ENCODE data around the gene CD93.

The CD93 gene

DNA sequence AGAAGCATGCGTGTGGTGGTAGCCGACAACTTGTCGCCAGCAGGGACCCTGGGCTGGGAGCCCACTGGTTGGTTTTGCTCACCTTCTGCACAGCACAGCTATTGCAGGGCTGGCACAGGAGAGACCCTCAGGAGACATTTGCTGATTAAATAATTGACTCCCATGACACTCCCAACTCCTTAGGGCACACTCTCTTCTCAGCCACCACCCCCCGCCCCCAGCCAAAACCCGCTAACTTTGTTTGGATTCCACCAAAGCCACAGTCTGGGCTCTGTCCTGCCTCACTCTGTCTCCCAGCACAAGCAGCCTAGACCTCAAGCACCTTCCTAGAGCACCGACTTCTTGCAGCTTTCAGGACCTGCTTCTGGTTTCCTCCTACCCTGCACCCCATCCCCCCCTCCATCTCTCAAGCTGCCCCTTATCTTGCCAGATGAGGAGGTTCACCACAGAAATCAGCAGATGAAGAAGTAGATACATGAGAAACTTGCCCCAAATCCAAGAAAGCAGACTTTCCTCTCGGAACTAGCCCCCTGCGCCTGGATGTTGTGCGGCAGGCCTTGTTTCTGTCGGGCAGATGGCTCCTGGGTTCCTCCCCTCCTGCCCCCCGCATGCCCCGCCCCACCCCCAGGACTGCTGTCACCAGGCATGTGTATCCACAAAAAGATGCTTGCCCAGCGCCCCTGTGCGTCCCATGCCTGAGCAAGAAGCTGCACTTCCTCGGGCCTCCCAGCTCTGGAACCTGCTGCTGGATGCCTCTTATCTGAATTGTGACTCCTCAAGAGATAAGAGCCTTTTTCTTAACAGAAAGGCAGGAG, 35.0 kb upstream of the CD93 start:
- in situ Hi-C loops (cut with MboI; ENCODE audit: low sequenced_read_pairs), result no loop called here

DNA sequence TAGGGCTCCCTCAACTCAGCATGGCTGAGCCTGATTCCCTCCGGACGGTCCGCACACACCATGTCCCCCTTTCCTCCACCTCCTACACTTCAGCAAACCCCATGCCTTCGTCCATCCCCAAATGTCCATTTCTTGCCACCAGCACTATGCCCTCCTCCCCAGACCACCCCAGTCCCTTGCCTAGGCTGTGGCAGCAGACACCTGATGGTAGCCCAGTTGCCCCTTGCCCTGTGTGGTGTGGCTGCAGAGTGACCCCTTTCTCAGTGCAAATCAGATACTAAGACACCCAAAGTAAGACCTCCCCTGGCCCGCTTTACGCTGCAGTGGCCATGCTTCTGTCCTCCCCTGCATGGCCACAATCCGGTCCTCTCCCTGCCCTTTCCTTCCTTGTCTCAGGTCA, 34.1 kb upstream of the CD93 start:
- in situ Hi-C loops (cut with MboI; ENCODE audit: low sequenced_read_pairs), result no loop called here

DNA sequence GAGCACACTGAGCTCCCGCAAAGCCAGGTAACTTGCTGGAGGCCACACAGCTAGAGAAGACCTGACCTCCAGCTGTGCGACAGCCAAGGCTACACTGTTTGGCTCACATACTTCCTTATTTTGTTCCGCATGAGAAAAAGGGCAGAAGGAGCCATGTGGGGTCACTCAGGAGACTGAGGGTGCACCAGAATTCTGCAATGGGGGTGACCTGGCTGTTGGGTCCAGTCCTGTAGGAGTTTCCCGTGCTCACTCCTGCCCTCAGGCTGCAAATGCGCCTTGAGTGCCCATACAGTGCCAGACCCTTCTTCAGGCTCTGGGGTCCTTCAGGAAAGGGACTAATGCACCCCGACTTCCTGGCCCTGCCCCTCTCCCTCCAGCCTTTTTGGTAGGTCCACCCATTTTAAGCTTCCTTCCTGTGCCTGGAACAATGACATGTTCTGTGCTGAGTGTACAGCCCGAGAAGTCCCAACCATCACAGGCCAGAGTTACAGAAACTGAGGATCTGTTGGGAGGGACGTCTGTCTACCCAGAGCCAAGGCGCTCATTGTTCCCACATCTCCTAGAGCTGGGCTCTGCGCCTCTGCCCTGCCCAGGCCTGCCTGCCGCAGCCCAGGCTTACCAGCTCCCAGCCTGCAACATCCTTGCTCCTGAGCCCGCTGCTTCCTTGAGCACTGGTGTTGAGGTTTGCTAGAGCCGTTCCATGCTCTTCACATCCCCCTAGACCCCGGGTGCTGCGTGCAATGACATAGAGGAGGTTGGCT, 33.5 kb upstream of the CD93 start:
- in situ Hi-C loops (cut with MboI; ENCODE audit: low sequenced_read_pairs), result no loop called here

DNA sequence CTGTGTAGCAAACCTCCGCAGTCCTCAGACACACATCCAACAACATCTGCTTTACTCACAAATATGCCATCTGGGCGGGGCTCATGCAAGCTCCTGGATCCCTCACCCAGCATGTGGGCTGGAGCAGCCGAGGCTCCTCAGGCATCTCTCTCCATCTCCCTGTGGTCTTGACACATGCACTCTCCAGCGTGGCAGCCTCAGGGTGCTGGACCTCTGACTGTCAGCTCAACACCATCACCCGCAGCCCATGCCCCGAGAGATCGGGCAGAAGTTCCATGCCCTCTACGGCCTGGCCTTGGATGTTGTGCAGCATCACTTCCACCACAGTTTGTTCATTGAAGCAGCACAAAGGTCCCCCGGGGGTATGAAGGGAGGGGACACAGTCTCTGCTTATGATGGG, 32.6 kb upstream of the CD93 start:
- in situ Hi-C loops (cut with MboI; ENCODE audit: low sequenced_read_pairs), result no loop called here

DNA sequence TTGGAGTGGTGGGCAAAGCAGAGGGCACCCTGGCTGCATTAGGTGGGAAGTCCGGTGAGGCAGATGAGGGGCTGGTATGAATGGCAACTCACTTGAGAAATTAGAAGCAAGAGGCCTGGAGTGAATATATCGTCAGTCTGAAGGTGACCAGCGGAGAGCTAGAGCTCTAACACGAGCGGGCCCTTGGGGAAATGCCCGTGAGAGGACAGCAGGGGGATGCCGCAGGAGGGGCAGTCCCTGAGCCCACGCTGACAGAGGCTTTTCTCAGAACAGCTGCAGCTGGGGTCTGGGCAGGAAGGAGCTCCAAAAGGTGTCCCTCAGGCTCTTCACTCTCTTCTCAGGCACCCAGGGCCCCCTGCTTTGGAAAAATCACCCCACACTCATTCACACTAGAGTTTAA, 32.0 kb upstream of the CD93 start:
- in situ Hi-C loops (cut with MboI; ENCODE audit: low sequenced_read_pairs), result no loop called here

DNA sequence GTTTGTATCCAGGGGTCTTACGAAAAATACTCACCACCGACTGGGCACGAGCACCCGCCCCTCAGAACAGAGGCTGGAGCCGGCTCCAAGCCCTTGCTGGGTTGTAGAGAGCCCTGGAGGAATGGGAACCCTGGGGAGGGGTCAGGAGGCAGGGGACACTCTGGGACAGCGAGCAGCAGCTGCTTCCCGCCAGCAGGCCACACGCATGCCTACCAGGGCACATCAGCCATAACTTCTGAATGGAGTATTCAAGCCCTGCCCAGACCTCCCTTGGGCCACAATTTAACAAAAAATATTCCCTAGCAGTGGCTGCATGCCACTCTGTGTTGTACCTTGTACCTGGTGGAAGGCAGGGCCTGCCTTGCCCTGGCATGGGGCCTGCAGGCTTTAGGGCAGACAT, 31.6 kb upstream of the CD93 start:
- in situ Hi-C loops (cut with MboI; ENCODE audit: low sequenced_read_pairs), result no loop called here

DNA sequence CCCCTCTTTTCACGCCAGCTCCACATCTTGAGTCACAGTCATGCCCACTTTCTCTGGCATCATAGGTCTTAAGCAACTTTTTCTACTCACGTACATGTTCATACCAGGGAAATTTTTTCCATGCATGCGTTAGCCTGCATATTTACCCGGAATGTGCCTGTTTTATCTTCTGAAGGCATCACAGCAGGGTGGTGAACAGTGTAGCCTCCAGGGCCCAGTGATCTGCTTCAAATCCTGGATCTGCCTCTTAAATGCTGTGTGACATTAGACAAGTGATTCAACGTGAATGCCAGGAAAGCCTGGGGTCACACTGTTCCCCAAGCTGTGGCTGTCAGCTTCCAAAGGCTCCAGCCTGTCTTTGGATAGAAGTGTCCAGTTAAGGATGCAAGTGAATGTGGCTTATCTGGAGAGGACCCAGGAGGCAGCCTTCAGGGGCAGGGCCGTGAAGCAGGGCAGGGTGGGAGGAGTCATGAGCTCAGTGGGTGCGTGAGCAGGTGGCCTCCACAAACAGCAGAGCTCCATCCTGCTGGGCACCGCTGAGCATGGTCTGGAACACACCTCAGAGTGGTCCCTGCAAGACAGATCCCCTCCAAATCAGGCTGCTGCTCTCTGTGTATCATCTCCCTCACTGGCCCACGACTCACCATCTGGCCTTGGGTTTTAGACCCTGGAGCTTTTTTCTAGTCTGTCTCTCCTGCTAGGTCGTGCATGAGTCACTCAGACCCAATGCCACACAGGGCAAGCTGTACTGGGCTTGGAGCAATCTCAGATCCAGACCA, 30.4 kb upstream of the CD93 start:
- in situ Hi-C loops (cut with MboI; ENCODE audit: low sequenced_read_pairs), result no loop called here

DNA sequence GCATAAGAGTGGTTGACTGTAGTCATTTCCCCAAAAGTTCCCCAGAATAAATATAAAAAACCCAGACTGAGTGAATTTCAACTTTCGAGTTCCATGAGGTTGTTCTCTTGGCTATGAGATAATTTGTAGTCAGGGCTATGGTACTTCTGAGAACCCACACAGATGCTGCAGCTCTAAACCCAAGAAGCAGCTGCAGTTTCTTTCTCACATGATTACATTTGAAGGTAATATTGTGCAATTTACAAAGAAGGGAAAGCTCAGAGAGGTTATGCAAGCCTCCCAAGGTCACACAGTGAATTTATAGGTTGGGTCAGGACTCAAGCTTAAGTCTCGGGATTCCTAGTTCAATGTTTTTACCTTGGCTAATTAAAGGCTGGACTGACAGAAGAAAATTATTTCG, 29.7 kb upstream of the CD93 start:
- in situ Hi-C loops (cut with MboI; ENCODE audit: low sequenced_read_pairs), result no loop called here

DNA sequence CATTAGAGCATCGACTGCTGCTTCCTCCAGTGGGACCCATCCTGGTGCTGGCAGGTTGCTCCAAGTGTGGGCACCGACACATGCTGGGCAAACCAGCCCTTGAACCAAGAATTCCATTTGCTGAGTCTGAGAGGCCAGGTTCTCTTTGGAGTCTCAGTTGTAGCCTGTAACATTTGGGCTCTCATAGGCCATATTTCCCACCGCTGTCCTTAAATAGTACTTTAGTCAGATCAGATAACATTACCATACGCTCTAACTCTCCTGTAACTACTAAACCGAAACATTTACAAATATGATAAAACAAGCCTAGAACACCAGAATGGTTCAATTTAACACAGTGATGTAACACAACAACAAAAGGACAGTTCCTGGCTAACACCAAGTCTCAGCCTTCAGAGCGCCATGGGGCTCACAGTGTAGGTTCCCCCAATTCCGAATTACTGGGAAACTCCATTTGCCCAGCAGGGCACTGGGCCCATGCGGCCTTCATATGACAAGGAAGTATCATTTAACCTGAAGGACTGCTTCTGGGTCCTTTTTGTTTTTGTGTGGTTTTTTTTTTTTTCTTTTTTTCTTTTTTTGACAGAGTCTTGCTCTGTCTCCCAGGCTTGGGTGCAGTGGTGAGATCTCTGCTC, 28.4 kb upstream of the CD93 start:
- in situ Hi-C loops (cut with MboI; ENCODE audit: low sequenced_read_pairs), result no loop called here

DNA sequence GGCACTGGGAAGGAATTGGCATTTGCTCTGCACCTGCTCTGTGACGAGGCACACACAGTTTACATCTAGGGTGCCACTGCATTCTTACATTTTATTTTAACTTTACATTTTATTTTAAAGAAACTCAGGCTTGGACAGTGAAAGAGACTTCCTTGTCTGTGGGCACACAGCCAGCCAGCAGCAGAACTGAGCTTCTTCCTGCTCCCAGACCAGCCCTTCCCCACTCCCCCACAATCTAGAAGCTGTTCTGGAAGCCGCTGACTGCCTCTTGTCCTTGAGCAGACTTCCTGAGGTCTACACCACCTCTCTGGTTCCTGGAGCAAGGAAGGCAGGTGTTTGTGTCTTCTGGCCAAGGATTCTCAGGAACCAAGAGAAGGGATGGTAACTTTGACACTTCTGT, 27.9 kb upstream of the CD93 start:
- in situ Hi-C loops (cut with MboI; ENCODE audit: low sequenced_read_pairs), result no loop called here

DNA sequence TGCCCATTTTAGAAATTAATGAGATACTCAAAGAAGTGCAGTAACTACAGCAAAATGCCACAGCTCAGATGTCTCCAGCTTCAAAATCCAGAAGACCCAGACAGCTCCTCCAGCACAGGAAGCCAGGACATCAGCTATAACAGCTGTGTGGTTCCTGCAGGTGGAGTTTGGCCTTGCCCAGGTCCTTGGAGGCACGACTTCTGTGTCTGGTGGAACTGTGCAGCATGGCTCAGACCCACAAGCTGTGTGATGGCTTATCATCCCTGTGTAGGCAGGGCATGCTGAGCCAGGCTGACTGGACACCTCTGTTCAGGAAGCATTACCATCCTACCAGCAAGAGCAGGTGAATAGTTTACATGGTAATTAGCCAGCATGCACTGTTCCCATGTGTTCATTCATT, 26.5 kb upstream of the CD93 start:
- in situ Hi-C loops (cut with MboI; ENCODE audit: low sequenced_read_pairs), result no loop called here

DNA sequence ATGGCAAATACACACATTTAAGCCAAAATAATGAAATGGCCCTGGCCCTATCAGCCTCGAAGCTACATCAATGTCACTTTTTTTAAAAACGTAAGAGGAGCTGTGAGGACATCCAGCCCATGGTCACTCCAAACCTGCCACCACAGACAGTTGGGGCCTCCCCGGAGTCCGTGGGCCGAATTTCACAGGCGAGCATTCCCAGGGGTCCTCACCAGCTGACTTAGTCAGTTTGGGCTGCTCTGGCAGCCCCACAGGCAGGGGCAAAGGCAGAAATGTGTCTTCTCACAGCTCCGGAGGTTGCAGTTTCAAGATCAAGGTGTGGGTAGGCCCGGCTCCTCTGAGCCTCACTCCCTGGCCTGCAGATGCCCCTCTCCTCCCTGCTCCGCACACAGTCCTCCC, 25.8 kb upstream of the CD93 start:
- in situ Hi-C loops (cut with MboI; ENCODE audit: low sequenced_read_pairs), result no loop called here

DNA sequence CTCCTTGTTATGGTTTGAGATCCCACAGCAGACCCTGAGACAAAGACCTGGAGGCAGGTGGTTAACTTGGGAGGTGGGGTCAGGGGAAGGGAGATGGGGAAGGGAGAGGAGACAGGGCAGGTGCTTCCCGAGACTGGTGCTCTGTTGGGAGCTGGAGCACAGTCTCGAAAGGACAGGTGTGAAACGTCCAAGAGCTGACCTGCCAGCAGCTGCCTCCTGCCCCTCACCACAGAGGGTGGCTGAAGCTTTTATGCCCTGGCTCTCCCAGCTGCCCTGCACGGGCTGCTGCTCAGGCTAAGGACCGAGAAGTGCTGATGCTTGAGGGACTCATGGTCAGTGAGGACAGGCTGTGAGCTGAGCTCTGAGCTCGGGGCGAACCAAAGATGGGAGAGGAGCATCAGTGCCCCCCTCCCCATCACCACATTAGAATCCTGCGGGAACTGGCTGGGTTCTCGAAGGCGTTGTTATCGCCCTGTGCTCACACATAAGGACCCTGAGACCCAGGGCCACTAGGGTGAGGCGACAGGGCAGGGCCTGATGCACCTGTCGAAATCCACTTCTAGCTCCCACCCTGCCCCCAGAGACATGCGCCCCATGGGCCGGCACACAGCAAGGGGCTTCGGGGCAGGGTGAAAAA, 25.3 kb upstream of the CD93 start:
- in situ Hi-C loops (cut with MboI; ENCODE audit: low sequenced_read_pairs), result no loop called here

DNA sequence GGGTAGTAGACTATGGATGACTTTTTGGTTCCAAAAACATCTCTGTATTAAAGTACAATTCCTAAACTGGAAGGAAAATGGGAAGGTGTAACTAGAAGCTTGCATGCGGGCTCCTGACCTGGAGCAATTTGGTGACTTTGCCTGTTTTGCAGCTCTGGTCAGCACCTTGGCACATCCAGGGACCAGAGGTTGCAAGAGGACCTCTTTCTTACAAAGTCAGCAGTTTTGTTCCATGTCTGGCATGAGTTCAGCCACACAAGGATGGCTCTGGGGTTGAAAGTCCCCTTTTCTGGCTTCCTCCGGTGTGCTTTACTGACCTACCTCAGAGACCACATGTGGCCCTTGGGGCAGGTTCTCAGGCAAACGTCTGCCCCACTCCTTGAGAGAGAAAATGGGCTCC, 22.7 kb upstream of the CD93 start:
- in situ Hi-C loops (cut with MboI; ENCODE audit: low sequenced_read_pairs), result no loop called here

DNA sequence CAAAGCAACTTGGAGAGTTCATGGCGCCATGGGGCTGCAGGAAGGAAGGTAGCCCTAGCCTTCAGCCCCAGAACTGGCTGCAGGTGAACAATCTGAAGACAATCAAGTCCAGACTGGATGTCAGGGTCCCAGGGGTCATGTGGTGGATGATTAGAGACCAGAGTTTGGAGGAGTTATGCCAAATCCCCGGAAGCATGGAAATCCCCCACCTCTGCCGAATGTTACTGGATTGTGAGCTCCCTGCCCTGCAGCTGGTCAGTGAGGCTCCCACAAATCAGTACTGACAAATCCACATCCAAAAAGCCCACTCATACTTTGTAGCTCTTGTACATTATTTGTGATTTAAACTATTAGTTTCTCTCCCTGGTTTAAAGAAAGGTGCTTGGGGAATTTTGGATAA, 21.3 kb upstream of the CD93 start:
- in situ Hi-C loops (cut with MboI; ENCODE audit: low sequenced_read_pairs), result no loop called here

DNA sequence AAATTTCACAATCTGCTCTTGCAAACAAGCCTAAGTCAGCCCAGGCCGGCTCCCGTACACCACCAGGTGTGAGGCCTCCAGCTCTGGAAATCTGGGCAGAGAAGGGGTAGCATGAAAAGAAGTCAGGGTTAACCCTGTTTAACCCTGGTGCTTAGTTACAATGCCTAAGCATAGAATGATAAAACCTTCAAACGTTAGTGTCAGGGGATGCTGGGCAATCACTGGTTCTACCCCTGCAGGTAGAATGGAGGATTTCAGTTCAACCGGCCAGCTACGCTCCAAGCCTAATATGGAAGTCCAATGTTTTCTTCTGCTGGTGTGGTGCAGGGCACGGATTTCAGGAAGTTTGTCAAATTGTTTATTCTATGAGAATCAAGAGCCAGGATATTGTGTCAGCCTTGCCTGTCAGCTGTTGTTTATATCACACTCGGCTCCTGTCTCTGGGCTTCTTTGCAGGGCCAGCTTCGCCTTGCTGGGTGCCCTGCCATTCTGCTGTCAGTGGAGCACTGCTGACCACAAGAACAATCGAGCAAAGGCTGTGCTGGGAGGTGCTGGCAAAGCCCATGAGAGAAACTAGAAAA, 20.2 kb upstream of the CD93 start:
- in situ Hi-C loops (cut with MboI; ENCODE audit: low sequenced_read_pairs), result no loop called here

DNA sequence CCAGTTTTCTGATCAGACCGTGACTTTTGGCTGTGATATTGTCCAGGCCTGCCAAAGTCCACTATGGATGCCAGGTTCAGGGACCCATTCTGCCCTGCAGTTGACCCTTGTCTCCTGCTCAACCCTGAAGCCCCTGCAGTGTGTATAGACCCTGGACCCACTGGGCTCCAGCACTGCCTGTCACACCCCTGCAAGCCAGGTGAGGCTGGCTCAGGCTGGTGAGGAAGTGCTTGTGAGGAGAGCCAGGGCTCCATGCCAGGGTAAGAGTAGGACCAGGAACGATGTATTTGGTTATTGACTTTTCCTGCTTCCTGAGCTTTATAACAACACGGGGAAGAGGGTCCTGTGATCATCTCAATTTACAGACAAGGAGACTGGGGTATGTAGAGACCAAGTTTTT, 19.1 kb upstream of the CD93 start:
- in situ Hi-C loops (cut with MboI; ENCODE audit: low sequenced_read_pairs), result no loop called here

DNA sequence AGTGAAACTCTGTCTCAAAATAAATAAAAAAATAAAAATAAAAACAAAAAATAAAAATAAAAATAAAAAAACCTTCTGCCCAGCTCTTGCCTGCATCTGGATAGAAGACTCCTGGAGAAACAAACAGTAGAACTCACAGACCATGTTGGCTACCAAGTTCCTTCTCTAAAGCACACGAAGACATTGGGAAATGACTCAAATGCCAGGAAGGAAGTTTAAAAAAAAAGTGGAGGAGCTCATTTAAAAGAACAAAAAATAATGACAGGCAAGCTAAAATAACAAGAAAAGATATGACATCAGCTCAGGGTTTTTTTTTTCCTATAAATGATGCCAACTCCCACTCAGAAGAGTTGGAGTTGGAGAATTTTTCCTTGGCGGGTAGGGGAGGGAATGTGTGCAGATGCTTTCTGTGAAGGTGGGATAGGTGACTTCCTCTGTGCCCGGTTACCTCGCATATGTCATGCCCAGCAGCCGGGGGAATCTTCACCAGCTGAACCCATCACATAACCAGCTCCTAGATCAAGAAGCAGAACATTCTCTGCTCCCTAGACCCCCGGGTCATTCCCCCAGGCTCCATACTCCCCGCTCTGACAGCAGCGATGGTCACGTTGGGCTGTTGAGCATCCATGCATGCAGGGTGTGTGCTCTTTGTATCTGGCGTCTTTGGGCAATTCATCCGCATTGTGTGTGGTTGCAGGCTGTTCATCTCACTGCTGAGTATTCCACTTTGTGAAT, 17.3 kb upstream of the CD93 start:
- in situ Hi-C loops (cut with MboI; ENCODE audit: low sequenced_read_pairs), result no loop called here

DNA sequence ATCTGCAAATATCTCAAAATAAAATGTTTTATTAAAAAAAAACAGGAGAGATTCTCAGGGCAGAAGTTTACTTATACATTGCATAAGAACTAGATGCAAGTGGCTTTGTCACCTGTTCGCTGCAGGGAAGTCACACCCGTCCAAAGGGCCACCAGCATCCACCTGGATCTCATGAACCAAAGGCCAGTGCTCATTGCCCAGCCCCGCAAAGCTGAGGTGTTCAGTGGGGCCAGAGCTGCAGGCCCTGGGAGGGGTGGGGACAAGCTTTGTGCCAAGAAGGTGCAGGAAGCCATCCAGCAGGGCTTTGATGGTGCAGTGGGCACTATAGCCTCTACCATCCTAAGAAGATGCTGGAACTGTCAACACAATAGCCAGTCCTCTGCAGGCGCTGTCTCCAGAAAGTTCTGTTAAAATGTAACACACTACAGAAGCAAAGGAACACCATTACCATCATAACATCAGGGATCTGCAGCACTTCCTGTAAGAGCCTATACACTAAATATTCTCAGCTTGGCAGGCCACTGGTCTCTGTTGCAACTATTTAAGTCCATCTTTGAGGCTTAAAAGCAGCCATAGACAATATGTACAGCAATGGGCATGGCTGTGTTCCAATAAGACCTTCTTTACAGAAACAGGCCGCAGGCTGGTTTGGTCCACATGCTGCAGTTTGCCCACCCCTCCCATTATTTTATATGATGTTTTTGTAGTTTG, 15.7 kb upstream of the CD93 start:
- in situ Hi-C loops (cut with MboI; ENCODE audit: low sequenced_read_pairs), result no loop called here

All from HL-60/S4 treated with retinoic acid at 250 ng/mL for 4 days and 3 days (cell line).